ENCODE measurements around the gene PLPPR1. TPM values are rescaled to one million over a fixed set of nuclear protein-coding genes. Genes with fewer than 3 reads are reported as not detected.

PLPPR1 gene
- total RNA-seq, 2 donors from 2014 or later: not detected

DNA sequence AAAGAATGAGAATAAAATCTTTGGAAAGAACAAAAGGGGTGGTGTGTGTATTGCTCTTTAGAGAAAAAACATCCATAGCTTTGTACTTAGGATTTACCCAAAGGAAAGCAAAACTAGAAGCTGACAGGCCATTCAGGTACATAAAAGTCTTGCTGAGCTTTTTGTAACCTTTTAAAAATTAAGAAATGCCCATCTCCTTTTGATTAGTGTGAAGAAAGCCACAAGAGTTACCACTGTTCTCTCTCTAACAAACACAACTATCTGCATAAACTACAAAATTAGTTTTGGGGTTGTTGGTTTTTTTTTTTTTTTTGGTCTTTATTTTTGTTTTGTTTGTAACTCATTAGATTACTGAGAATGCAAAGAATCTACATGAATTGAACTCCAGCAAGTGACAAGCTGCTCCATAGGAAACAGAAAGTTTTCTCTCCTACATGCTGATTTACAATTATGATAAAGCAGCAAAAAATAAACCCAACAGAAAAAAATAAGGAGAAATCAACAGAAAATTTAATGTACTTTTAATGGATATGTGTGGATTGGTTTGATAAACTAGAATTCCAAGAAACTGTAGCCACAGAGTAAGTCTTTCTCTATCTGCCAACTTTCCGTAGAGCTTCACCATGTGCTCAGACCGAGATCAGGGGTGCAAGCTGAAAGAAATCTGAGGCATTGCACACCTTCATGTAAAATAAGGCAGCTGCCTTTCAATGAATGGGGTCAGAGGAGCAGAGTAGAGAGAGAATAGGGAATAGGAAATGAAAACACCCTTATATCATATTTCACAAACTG is 344.0 kb downstream of the PLPPR1 start:
- no peak for DNase-seq (ENCODE audit: low spot score)
- Mint-ChIP-seq H3K4me3 (no peak overlapping the region), H3K4me1 (ENCODE audit: low read depth in 2 of 2) (no peaks in the 10 kb centered on the region), H3K9me3 (no peaks in the 10 kb centered on the region), H3K27me3 (peaks cover 19 to 35% of the 10 kb centered on the region in 2 donors), H3K36me3 (peaks cover 8% of the 10 kb centered on the region), H3K27ac (no peak overlapping the region)
- ATAC-seq: no peak

All from natural killer cell treated with Interleukin-12 subunit alpha and Interleukin-12 subunit beta and Interleukin-15 and Interleukin-18, amount 100 ng/mL, for 72 hours (primary cell).